Activated T-helper 1 cell treated with anti-CD3 and anti-CD28 coated beads, Interleukin-12 subunit alpha, Interleukin-12 subunit beta, Interleukin-2, Interleukin-4 antibody, amounts not matched to agents 30 ng/mL and 10 ng/mL and 1 ng/mL, durations not matched to agents 14 hours and 24 hours and 36 hours (primary cell): ENCODE data around the gene UGT1A3. TPM values are rescaled to one million over a fixed set of nuclear protein-coding genes. Genes with fewer than 3 reads are reported as not detected.

Experiments used
- DNase-seq: peaks from one replicate; pipeline ENCODE4 v3.0.0; 2021; ENCODE audit warnings: low spot score
- H3K27ac Mint-ChIP-seq: one replicate; pipeline ENCODE4 v1.8.0; 2021; ENCODE audit warnings: mild to moderate bottlenecking, mixed read lengths
- H3K27me3 Mint-ChIP-seq: one replicate; pipeline ENCODE4 v1.8.0; 2022; ENCODE audit warnings: mild to moderate bottlenecking, moderate library complexity, mixed read lengths; ENCODE audit not compliant: insufficient read depth
- H3K36me3 Mint-ChIP-seq: one replicate; pipeline ENCODE4 v1.8.0; 2021; ENCODE audit warnings: low read depth, mixed read lengths
- H3K4me1 Mint-ChIP-seq: one replicate; pipeline ENCODE4 v1.8.0; 2021; ENCODE audit warnings: low read depth, mixed read lengths
- H3K4me3 Mint-ChIP-seq: one replicate; pipeline ENCODE4 v1.8.0; 2021; ENCODE audit warnings: mild to moderate bottlenecking, moderate library complexity, mixed read lengths
- H3K9me3 Mint-ChIP-seq: one replicate; pipeline ENCODE4 v1.8.0; 2021; ENCODE audit warnings: mixed read lengths
- intact Hi-C: fragments of 100-400 bp; cut with micrococcal nuclease; formaldehyde crosslinking; loops from one replicate; pipeline ENCODE4 v1.15.1; 2024
- total RNA-seq: library from RNA; stranded (reverse); gene quantifications from 2 replicates; pipeline ENCODE4 v1.2.3, GENCODE V29; 2022

Gene UGT1A3
- not detected in 2 replicates for total RNA-seq

DNA sequence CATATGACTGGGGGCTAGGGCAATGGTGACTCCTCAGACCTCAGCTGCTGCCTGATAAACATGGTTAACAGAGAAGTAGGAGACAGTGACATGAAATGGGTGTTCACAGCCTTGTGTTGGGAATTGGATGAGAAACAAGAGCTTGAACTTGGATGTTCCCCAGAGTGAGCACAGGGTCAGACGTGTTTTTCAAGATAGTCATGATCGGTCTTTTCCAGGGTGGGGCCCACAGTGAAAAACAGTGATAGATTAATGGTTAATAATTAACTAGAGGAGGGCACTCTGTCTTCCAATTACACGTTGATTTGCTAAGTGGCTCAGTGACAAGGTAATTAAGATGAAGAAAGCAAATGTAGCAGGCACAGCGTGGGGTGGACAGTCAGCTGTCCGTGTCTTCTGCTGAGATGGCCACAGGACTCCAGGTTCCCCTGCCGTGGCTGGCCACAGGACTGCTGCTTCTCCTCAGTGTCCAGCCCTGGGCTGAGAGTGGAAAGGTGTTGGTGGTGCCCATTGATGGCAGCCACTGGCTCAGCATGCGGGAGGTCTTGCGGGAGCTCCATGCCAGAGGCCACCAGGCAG lies at the start of gene UGT1A3:
TSS of gene UGT1A3 (plus strand) at position 320 of the 579 bp plus-strand sequence. CDS start at position 405, 85 bp downstream.
- H3K27me3 Mint-ChIP-seq, result peaks cover 2% of the 10 kb centered on the region
- no peaks in the 10 kb centered on the region for H3K36me3 Mint-ChIP-seq
- DNase-seq, result no peak
- H3K4me3 Mint-ChIP-seq, result no peak within 1 kb of the TSS
- H3K27ac Mint-ChIP-seq, result no peak within 1 kb of the TSS
- intact Hi-C loops, result no loop called here
- no peaks in the 10 kb centered on the region for H3K9me3 Mint-ChIP-seq
- H3K4me1 Mint-ChIP-seq, result no peaks in the 10 kb centered on the region

DNA sequence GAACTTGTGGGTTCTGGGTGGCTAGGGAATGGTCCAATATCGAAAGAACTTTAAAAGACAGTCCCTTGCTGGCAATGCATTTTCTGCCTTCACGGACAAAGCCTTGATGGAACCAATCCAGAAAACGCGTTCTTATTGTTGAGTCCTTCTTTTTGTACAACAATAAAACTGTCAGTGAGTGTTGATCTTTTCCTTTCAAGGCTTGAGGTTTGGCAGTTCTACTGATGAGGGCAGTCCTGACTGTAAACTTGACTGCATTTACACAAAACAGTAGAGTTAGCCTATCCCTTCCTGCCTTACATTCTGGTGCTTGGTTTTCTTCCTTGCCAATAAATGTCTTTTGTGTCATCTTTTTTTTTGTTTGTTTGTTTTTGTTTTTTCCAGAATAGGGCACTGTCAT lies 49.6 kb upstream of the UGT1A3 start:
- Mint-ChIP-seq H3K4me1 (no peaks in the 10 kb centered on the region), H3K27ac (no peak overlapping the region), H3K36me3 (no peaks in the 10 kb centered on the region), H3K27me3 (peaks cover 4% of the 10 kb centered on the region), H3K9me3 (no peaks in the 10 kb centered on the region), H3K4me3 (no peak overlapping the region)
- no peak for DNase-seq
- intact Hi-C loops, result no loop called here

DNA sequence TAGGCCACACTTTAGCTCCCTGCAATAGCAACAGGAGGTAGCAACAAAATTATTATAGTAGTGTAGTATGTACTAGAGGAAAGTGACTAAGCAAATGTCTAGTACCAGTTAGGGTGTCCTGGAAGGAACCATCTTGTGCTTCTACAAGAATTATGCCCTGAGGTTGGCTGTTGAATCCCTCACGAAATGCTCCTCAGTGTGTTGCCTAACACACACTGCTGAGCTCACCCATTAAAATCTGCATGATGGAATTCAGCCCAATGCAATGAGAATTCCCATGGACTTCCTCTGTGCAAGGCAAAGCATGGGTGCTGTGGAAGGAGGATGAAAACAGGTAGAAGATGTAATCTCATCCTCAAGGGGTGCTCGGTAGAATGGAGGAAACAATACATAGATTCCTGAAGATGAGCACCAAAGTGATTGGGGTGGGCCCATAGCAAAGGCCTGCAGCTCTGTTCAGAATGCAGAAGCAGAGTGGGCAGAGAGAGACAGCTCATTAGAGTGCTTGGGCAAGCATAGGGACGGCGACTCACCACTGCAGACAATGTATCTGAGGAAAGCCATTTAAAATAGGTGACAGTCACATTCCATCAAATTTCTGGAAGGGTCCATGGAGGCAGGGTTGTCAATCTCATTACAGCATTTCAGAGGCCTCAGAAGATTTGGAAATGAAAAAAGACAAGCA lies 48.3 kb upstream of the UGT1A3 start:
- no peak for DNase-seq
- no peaks in the 10 kb centered on the region for H3K9me3 Mint-ChIP-seq
- H3K4me1 Mint-ChIP-seq, result no peaks in the 10 kb centered on the region
- peaks cover 4% of the 10 kb centered on the region for H3K27me3 Mint-ChIP-seq
- intact Hi-C loops, result no loop called here
- no peaks in the 10 kb centered on the region for H3K36me3 Mint-ChIP-seq
- H3K27ac Mint-ChIP-seq, result no peak overlapping the region
- no peak overlapping the region for H3K4me3 Mint-ChIP-seq

DNA sequence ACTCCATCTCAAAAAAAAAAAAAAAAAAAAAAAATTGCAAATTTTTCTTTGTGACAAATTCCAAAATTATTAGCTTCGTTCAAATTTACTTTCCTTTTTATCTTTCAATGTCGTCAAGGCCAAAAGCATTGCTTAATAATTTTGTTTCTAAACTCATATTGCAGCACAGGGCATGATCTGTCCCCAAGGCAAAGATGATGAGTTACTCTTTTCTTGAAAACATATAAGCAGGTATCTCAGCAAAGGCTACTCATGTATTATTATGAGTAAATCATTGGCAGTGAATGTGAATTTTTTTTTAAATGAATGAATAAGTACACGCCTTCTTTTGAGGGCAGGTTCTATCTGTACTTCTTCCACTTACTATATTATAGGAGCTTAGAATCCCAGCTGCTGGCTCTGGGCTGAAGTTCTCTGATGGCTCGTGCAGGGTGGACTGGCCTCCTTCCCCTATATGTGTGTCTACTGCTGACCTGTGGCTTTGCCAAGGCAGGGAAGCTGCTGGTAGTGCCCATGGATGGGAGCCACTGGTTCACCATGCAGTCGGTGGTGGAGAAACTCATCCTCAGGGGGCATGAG lies 47.2 kb upstream of the UGT1A3 start, which contains the start of gene UGT1A7:
TSS of gene UGT1A7 (plus strand) at position 381 of the 579 bp plus-strand sequence. CDS start at position 418, 37 bp downstream.
- Mint-ChIP-seq H3K9me3 (no peaks in the 10 kb centered on the region), H3K36me3 (no peaks in the 10 kb centered on the region), H3K4me3 (no peak within 1 kb of the TSS), H3K27ac (no peak within 1 kb of the TSS), H3K27me3 (peaks cover 2% of the 10 kb centered on the region), H3K4me1 (no peaks in the 10 kb centered on the region)
- intact Hi-C loops, result no loop called here
- no peak for DNase-seq

DNA sequence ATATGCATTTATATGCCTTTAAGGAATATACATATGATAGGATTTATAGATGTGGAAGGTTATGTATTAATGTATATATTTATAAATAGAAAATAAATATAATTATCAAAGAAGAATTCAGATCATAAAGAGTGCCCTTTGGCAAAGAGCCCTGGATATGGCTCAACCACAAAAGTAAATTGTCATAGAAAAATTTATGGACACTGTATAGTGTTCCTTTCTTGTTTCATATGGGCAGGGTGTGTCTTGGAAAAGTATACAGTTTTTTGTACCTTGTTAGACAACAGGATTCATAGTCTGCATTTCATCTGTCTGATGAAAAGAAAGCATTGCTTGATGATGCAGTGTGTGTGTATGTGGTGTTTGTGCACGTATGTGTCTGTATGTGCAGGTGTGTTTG lies 44.2 kb upstream of the UGT1A3 start:
- no peaks in the 10 kb centered on the region for H3K9me3 Mint-ChIP-seq
- peaks cover 6% of the 10 kb centered on the region for H3K27me3 Mint-ChIP-seq
- H3K4me3 Mint-ChIP-seq, result no peak overlapping the region
- no peak overlapping the region for H3K27ac Mint-ChIP-seq
- intact Hi-C loops, result no loop called here
- H3K4me1 Mint-ChIP-seq, result no peaks in the 10 kb centered on the region
- no peak for DNase-seq
- no peaks in the 10 kb centered on the region for H3K36me3 Mint-ChIP-seq

DNA sequence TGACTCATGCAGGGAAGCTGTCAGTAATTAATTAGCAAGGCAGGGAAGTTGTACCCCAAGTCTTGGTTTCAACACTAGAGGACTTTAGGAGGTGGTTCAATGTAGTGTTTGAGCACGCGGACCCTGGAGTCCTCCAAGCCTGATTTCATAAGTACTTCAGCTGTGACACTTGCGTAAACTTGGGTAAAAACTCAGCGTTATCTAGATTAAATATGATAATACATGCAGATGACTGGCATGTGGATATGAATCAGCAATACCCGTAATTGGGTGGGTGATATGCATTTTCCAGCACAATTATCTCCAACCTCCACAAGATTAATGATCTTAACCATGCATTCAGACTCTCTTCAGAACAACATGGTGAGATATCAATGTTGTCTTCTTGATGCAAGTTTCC lies 41.9 kb upstream of the UGT1A3 start:
- intact Hi-C loops, result no loop called here
- H3K27ac Mint-ChIP-seq, result no peak overlapping the region
- H3K27me3 Mint-ChIP-seq, result peaks cover 10% of the 10 kb centered on the region
- H3K9me3 Mint-ChIP-seq, result no peaks in the 10 kb centered on the region
- H3K4me3 Mint-ChIP-seq, result no peak overlapping the region
- no peaks in the 10 kb centered on the region for H3K4me1 Mint-ChIP-seq
- no peaks in the 10 kb centered on the region for H3K36me3 Mint-ChIP-seq
- no peak for DNase-seq

DNA sequence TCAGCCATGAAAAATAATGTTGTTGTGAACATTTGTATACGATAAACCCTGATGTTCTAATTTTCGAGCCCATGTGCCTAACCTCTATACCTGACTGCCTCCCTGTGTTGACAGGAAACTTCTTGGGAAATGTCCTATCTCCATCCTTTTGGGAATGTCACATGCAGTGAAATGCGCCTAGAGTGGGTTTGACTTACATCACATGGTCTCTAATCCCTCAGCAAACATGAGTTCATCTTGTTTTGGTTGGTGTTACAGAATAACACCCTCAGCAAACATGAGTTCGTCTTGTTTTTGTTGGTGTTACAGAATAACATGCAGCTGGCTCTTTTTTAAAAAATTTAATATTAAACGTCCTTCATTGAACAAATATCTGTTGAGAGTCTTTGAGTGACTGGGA lies 40.5 kb upstream of the UGT1A3 start:
- intact Hi-C loops, result no loop called here
- DNase-seq, result no peak
- H3K4me1 Mint-ChIP-seq, result no peaks in the 10 kb centered on the region
- no peak overlapping the region for H3K27ac Mint-ChIP-seq
- no peak overlapping the region for H3K4me3 Mint-ChIP-seq
- no peaks in the 10 kb centered on the region for H3K36me3 Mint-ChIP-seq
- peaks cover 10% of the 10 kb centered on the region for H3K27me3 Mint-ChIP-seq
- H3K9me3 Mint-ChIP-seq, result no peaks in the 10 kb centered on the region

DNA sequence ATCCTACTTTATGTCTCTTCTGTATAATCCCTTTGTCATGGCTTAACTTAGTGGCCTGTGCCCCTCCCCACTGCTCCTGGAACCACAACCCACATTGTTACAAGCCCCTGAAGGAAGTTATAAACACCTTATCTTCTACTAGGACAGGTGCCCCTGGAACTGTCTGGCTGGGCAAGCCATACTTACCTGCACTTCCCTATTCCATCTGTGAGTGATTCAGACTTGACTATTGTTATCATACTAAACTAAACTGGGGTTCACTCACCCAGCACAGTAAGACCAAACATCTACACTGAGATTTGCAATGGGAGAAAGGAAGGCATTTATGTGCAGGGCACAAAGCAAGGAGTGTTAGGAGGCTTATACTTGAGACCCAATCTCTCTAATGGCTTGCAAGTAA lies 39.8 kb upstream of the UGT1A3 start:
- Mint-ChIP-seq H3K36me3 (no peaks in the 10 kb centered on the region), H3K4me1 (no peaks in the 10 kb centered on the region), H3K27me3 (peaks cover 13% of the 10 kb centered on the region), H3K4me3 (no peak overlapping the region), H3K27ac (no peak overlapping the region), H3K9me3 (no peaks in the 10 kb centered on the region)
- no peak for DNase-seq
- intact Hi-C loops, result no loop called here

DNA sequence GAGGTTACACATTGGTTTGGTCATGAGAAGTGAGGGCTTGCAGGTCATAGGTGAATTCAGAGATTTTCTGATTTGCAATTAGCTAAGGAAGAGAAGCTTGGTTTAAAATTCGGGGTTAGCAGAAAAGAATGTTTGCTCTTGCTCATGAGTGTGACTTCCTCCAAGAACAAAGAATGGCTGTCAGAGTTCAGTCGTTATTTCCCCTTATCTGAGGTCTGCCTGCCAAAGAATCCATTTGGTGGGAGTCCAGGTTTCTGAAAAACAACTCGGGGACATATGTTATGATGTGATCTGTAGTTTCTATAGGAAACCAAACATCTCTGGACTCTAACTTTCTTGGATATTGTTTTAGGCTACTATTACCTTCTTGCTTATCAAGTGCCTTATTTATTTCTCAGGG lies 39.3 kb upstream of the UGT1A3 start:
- no peaks in the 10 kb centered on the region for H3K36me3 Mint-ChIP-seq
- no peak overlapping the region for H3K4me3 Mint-ChIP-seq
- peaks cover 13% of the 10 kb centered on the region for H3K27me3 Mint-ChIP-seq
- H3K9me3 Mint-ChIP-seq, result no peaks in the 10 kb centered on the region
- intact Hi-C loops, result no loop called here
- H3K4me1 Mint-ChIP-seq, result no peaks in the 10 kb centered on the region
- H3K27ac Mint-ChIP-seq, result no peak overlapping the region
- no peak for DNase-seq

DNA sequence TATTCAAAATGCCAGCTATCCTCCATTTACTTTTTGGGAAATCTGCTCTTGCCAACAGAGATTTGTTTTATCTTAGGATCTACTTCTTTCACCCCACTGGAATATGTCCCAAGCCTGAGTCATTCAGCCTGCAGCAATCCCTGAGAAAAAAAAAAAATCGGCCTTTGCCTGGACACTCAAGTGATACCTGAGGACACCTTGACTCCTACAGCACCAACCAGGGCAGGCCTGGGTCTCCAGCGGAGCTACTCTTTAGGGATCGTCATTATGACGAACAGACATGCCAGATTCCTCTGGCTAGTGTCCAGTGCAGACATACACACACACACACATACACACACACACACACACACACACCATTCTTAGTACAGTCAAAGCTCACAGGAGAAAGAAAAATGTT lies 38.4 kb upstream of the UGT1A3 start:
- H3K4me1 Mint-ChIP-seq, result no peaks in the 10 kb centered on the region
- no peak overlapping the region for H3K27ac Mint-ChIP-seq
- intact Hi-C loops, result no loop called here
- H3K4me3 Mint-ChIP-seq, result no peak overlapping the region
- no peak for DNase-seq
- H3K9me3 Mint-ChIP-seq, result no peaks in the 10 kb centered on the region
- no peaks in the 10 kb centered on the region for H3K36me3 Mint-ChIP-seq
- peaks cover 13% of the 10 kb centered on the region for H3K27me3 Mint-ChIP-seq

DNA sequence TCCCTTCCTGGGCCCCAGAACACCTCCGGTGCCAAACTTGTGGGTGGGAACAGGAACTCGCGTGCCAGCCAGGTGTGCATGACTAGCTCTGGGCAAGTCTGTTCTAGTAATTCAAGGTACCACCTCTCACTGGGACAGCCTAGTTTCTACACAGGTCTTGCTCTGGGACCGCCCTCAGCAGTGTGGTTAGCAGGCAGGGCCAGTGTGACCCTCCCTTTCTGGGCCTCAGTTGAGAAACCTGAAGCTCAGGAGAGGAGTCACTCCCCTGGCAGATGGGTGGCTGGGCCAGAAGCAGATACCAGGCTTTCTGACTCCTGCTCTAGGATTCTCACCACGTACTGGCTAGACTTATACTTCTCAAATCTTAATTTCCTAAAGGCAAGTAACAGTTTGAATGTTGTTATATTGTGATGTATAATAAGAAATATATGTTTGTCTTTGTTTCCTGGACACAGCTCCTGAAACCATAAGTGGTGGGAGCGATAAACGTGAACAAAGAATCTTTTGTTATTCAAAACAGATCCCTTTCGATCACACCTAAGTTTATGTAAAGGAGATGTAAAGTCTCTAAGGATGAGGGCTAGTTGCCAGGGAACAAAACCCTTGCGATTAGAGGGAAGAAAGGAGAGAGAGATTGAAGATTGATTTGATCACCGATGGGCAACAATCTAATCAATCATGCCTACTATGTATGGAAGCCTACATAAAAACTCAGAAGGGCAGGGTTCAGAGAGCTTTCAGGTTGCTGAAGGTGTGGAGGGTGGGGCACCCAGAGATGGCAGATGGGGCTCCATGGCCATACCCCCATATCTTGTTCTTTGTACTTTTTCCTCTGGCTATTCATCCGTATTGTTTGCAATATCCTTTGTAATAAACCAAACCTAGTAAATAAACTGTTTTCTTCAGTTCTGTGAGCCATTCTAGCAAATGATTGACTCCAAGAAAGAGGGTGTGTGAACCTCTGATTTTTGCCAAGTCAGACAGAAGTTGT lies 37.1 kb upstream of the UGT1A3 start:
- H3K27ac Mint-ChIP-seq, result no peak overlapping the region
- H3K4me1 Mint-ChIP-seq, result no peaks in the 10 kb centered on the region
- no peak overlapping the region for H3K4me3 Mint-ChIP-seq
- peaks cover 12% of the 10 kb centered on the region for H3K27me3 Mint-ChIP-seq
- intact Hi-C loops, result no loop called here
- H3K9me3 Mint-ChIP-seq, result no peaks in the 10 kb centered on the region
- no peaks in the 10 kb centered on the region for H3K36me3 Mint-ChIP-seq
- DNase-seq, result no peak

DNA sequence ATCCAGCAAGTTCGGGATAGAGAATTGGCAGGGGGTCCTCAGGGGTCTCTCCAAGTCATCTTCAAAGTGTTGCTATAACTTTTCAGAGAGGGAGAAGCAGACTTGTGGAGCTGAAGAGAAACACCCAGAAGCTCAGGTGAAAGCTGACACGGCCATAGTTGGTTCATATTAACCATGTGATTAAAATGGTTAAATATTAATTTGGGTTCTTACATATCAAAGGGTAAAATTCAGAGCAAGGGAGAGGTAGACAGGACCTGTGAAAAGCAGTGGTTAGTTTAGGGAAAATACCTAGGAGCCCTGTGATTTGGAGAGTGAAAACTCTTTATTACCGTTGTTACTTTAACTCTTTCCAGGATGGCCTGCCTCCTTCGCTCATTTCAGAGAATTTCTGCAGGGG lies 36.2 kb upstream of the UGT1A3 start, which contains the start of gene UGT1A6:
TSS of gene UGT1A6 (plus strand) at position 243 of the 400 bp plus-strand sequence. CDS start at position 358, 115 bp downstream.
- H3K4me3 Mint-ChIP-seq, result no peak within 1 kb of the TSS
- H3K27ac Mint-ChIP-seq, result no peak within 1 kb of the TSS
- intact Hi-C loops, result no loop called here
- H3K36me3 Mint-ChIP-seq, result peaks cover 1% of the 10 kb centered on the region
- H3K9me3 Mint-ChIP-seq, result no peaks in the 10 kb centered on the region
- no peaks in the 10 kb centered on the region for H3K4me1 Mint-ChIP-seq
- H3K27me3 Mint-ChIP-seq, result peaks cover 13% of the 10 kb centered on the region
- no peak for DNase-seq
